ENCODE results near the gene HS2ST1. TPM values are rescaled to one million over a fixed set of nuclear protein-coding genes. Genes with fewer than 3 reads are reported as not detected.

The HS2ST1 gene
- total RNA-seq, 3 donors from 2014 or later: 17.7 to 18.0 (median 17.8) TPM

GRCh38 chr1:87115317-87115890, 201.0 kb downstream of the HS2ST1 start:
- DNase-seq (ENCODE audit: low spot score in 2 of 2): no peak
- Histone ChIP-seq H3K27me3 (no peaks in the 10 kb centered on the region), H3K4me3 (no peak overlapping the region), H3K9me3 (no peaks in the 10 kb centered on the region), H3K4me1 (no peaks in the 10 kb centered on the region), H3K36me3 (no peaks in the 10 kb centered on the region), H3K27ac (no peak overlapping the region)
- intact Hi-C loops (cut with DNase I; ENCODE audit: low total_unique reads): no loop called here
- TF ChIP-seq POLR2A (IDR thresholded peaks at IDR 0.05) (no peak), POLR2AphosphoS5 (IDR thresholded peaks at IDR 0.05) (no peak), CTCF (IDR thresholded peaks at IDR 0.05) (no peak)

GRCh38 chr1:87115891-87116290, 201.5 kb downstream of the HS2ST1 start:
- H3K27me3 ChIP-seq: no peaks in the 10 kb centered on the region
- intact Hi-C loops (cut with DNase I; ENCODE audit: low total_unique reads): no loop called here
- H3K36me3 ChIP-seq: no peaks in the 10 kb centered on the region
- no peaks in the 10 kb centered on the region for H3K9me3 ChIP-seq
- no peaks in the 10 kb centered on the region for H3K4me1 ChIP-seq
- no peak for DNase-seq (ENCODE audit: low spot score in 2 of 2)
- no peak overlapping the region for H3K27ac ChIP-seq
- H3K4me3 ChIP-seq: no peak overlapping the region
- TF ChIP-seq CTCF (IDR thresholded peaks at IDR 0.05) (no peak), POLR2AphosphoS5 (IDR thresholded peaks at IDR 0.05) (no peak), POLR2A (IDR thresholded peaks at IDR 0.05) (no peak)

- Histone ChIP-seq H3K9me3 (no peaks in the 10 kb centered on the region), H3K4me1 (no peaks in the 10 kb centered on the region), H3K27ac (no peak overlapping the region), H3K27me3 (no peaks in the 10 kb centered on the region), H3K4me3 (no peak overlapping the region), H3K36me3 (no peaks in the 10 kb centered on the region)
- no peak for TF ChIP-seq POLR2AphosphoS5 (IDR thresholded peaks at IDR 0.05)
- TF ChIP-seq POLR2A (IDR thresholded peaks at IDR 0.05): no peak
- TF ChIP-seq CTCF (IDR thresholded peaks at IDR 0.05): no peak
- DNase-seq (ENCODE audit: low spot score in 2 of 2): no peak
- intact Hi-C loops (cut with DNase I; ENCODE audit: low total_unique reads): no loop called here
Observed at GRCh38 chr1:87117761-87118368, 203.4 kb downstream of the HS2ST1 start.

GRCh38 chr1:87119541-87120140, 205.2 kb downstream of the HS2ST1 start:
- no peaks in the 10 kb centered on the region for H3K27me3 ChIP-seq
- TF ChIP-seq POLR2AphosphoS5 (IDR thresholded peaks at IDR 0.05) (no peak), POLR2A (IDR thresholded peaks at IDR 0.05) (no peak), CTCF (IDR thresholded peaks at IDR 0.05) (no peak)
- H3K4me3 ChIP-seq: no peak overlapping the region
- no peak for DNase-seq (ENCODE audit: low spot score in 2 of 2)
- no peak overlapping the region for H3K27ac ChIP-seq
- intact Hi-C loops (cut with DNase I; ENCODE audit: low total_unique reads): no loop called here
- no peaks in the 10 kb centered on the region for H3K9me3 ChIP-seq
- no peaks in the 10 kb centered on the region for H3K4me1 ChIP-seq
- H3K36me3 ChIP-seq: no peaks in the 10 kb centered on the region

GRCh38 chr1:87120779-87121178, 206.3 kb downstream of the HS2ST1 start:
- H3K9me3 ChIP-seq: no peaks in the 10 kb centered on the region
- H3K27me3 ChIP-seq: no peaks in the 10 kb centered on the region
- no peaks in the 10 kb centered on the region for H3K4me1 ChIP-seq
- TF ChIP-seq POLR2A (IDR thresholded peaks at IDR 0.05): no peak
- no peak overlapping the region for H3K27ac ChIP-seq
- DNase-seq (ENCODE audit: low spot score in 2 of 2): no peak
- H3K4me3 ChIP-seq: no peak overlapping the region
- intact Hi-C loops (cut with DNase I; ENCODE audit: low total_unique reads): no loop called here
- no peaks in the 10 kb centered on the region for H3K36me3 ChIP-seq

All from breast epithelium (tissue), 4 donors.